ENCODE results near the gene SMIM21. TPM values are rescaled to one million over a fixed set of nuclear protein-coding genes. Genes with fewer than 3 reads are reported as not detected.

The SMIM21 gene
- total RNA-seq, 1 experiment from 2014 or later: not detected

DNA sequence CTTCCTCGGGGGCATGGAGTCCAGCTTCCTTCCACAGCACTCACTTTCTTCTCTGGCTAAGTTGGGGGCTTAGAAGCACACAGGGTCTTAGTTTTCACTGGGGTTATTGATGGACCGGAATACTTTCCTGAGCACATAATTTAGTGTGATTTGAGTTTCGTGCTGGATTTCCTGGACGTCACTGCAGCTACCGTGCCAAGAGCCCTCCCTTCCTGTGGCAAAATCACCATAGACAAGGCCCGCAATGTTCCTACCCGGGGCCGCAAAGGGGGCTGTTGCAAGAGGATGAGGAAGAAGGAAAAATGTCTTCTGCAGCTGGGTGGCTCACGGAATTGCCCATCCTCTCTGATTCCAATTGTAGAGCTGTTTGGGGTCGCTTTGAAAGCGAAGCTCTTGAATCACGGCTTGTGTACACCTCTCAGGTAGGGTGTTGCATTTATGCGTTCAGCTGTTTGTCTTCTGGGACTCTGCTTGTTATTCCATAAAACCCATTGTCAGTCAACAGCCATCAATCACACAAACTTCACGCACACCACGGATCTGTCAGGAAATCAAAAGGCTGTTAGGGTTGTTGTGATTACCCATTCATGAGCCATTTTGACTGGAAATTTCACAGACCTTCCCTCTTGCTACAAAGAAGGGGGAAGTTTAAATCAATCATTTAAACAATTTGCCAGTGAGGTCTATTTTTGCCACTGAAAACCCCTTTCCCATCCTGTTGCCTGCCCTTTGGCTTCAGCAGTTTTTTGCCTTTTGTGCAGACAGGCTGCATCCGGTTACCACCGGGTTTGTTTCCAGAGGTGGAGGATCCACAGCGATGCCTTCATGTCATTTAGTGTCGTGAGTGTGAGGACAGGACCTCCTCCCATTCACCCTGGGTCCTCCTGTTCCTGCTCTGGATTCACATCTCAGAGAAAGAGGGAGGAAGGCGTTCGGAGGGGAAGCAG, 36.0 kb downstream of the SMIM21 start (continued):
- no peak for TF ChIP-seq AFF4 (CRISPR knock-in tag; IDR thresholded peaks at IDR 0.05; ENCODE audit: borderline replicate concordance)
- TF ChIP-seq ATF3 (CRISPR knock-in tag; conservative IDR thresholded peaks at IDR 0.05): no peak
- no peak for TF ChIP-seq ZNF423 (CRISPR knock-in tag; IDR thresholded peaks at IDR 0.05)
- TF ChIP-seq, protein P1, sequence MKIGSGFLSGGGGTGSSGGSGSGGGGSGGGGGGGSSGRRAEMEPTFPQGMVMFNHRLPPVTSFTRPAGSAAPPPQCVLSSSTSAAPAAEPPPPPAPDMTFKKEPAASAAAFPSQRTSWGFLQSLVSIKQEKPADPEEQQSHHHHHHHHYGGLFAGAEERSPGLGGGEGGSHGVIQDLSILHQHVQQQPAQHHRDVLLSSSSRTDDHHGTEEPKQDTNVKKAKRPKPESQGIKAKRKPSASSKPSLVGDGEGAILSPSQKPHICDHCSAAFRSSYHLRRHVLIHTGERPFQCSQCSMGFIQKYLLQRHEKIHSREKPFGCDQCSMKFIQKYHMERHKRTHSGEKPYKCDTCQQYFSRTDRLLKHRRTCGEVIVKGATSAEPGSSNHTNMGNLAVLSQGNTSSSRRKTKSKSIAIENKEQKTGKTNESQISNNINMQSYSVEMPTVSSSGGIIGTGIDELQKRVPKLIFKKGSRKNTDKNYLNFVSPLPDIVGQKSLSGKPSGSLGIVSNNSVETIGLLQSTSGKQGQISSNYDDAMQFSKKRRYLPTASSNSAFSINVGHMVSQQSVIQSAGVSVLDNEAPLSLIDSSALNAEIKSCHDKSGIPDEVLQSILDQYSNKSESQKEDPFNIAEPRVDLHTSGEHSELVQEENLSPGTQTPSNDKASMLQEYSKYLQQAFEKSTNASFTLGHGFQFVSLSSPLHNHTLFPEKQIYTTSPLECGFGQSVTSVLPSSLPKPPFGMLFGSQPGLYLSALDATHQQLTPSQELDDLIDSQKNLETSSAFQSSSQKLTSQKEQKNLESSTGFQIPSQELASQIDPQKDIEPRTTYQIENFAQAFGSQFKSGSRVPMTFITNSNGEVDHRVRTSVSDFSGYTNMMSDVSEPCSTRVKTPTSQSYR (CRISPR knock-in tag; IDR thresholded peaks at IDR 0.05): no peak

GRCh38 chr18:75390854-75391253, 36.6 kb downstream of the SMIM21 start:
- no peak overlapping the region for H3K27ac Mint-ChIP-seq
- no peaks in the 10 kb centered on the region for H3K36me3 Mint-ChIP-seq
- ChIA-PET POLR2A (no interaction called here), CTCF (no interaction called here)
- H3K4me1 Mint-ChIP-seq: peaks cover 8% of the 10 kb centered on the region; the same call in 1 of the 2 replicates
- TF ChIP-seq TP53 (CRISPR knock-in tag; IDR thresholded peaks at IDR 0.05): no peak
- TF ChIP-seq JAZF1 (CRISPR knock-in tag; IDR thresholded peaks at IDR 0.05): no peak
- no peak for TF ChIP-seq ZBTB43 (CRISPR knock-in tag; IDR thresholded peaks at IDR 0.05)
- no peak for TF ChIP-seq NFATC4 (CRISPR knock-in tag; IDR thresholded peaks at IDR 0.05)
- DNase-seq (ENCODE audit: low spot score) (no peak), ATAC-seq (no peak)
- H3K27me3 Mint-ChIP-seq (ENCODE audit: low read depth): peaks cover 4% of the 10 kb centered on the region
- H3K9me3 Mint-ChIP-seq: no peaks in the 10 kb centered on the region
- H3K4me3 Mint-ChIP-seq: no peak overlapping the region

DNA sequence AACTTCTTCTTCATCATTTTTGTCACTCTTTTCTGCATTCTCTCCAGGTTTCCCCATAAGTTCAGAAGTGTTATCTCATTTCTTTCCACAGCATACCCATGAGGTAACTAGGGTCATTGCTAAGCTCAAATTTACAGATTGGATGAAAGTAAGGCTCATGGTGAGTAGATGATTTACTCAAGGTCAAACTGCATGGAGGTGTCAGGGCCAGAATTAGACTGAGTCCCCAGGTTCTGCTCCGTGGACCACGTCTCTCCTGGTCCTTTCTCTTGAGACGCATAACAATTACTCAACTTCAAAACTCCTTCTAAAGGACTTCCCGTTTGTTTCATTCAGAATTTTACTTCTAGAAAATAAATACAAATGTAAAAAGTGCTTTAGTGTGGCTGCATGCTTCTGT, 43.4 kb downstream of the SMIM21 start:
- H3K4me3 Mint-ChIP-seq: no peak overlapping the region
- DNase-seq (ENCODE audit: low spot score): no peak
- H3K36me3 Mint-ChIP-seq: no peaks in the 10 kb centered on the region
- peaks cover 18% of the 10 kb centered on the region for H3K9me3 Mint-ChIP-seq
- no peaks in the 10 kb centered on the region for H3K4me1 Mint-ChIP-seq
- H3K27me3 Mint-ChIP-seq (ENCODE audit: low read depth): peaks cover 4% of the 10 kb centered on the region
- no peak for ATAC-seq
- ChIA-PET CTCF (no interaction called here), POLR2A (no interaction called here)
- H3K27ac Mint-ChIP-seq: no peak overlapping the region
- TF ChIP-seq, protein P2, sequence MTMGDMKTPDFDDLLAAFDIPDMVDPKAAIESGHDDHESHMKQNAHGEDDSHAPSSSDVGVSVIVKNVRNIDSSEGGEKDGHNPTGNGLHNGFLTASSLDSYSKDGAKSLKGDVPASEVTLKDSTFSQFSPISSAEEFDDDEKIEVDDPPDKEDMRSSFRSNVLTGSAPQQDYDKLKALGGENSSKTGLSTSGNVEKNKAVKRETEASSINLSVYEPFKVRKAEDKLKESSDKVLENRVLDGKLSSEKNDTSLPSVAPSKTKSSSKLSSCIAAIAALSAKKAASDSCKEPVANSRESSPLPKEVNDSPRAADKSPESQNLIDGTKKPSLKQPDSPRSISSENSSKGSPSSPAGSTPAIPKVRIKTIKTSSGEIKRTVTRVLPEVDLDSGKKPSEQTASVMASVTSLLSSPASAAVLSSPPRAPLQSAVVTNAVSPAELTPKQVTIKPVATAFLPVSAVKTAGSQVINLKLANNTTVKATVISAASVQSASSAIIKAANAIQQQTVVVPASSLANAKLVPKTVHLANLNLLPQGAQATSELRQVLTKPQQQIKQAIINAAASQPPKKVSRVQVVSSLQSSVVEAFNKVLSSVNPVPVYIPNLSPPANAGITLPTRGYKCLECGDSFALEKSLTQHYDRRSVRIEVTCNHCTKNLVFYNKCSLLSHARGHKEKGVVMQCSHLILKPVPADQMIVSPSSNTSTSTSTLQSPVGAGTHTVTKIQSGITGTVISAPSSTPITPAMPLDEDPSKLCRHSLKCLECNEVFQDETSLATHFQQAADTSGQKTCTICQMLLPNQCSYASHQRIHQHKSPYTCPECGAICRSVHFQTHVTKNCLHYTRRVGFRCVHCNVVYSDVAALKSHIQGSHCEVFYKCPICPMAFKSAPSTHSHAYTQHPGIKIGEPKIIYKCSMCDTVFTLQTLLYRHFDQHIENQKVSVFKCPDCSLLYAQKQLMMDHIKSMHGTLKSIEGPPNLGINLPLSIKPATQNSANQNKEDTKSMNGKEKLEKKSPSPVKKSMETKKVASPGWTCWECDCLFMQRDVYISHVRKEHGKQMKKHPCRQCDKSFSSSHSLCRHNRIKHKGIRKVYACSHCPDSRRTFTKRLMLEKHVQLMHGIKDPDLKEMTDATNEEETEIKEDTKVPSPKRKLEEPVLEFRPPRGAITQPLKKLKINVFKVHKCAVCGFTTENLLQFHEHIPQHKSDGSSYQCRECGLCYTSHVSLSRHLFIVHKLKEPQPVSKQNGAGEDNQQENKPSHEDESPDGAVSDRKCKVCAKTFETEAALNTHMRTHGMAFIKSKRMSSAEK (CRISPR knock-in tag; IDR thresholded peaks at IDR 0.05; ENCODE audit: borderline replicate concordance): no peak
- TF ChIP-seq FOXP4 (CRISPR knock-in tag; IDR thresholded peaks at IDR 0.05) (no peak), MYBL2 (CRISPR knock-in tag; IDR thresholded peaks at IDR 0.05) (no peak), ZNF219 (CRISPR knock-in tag; IDR thresholded peaks at IDR 0.05; ENCODE audit: borderline replicate concordance) (no peak)
- TF ChIP-seq, protein P3, sequence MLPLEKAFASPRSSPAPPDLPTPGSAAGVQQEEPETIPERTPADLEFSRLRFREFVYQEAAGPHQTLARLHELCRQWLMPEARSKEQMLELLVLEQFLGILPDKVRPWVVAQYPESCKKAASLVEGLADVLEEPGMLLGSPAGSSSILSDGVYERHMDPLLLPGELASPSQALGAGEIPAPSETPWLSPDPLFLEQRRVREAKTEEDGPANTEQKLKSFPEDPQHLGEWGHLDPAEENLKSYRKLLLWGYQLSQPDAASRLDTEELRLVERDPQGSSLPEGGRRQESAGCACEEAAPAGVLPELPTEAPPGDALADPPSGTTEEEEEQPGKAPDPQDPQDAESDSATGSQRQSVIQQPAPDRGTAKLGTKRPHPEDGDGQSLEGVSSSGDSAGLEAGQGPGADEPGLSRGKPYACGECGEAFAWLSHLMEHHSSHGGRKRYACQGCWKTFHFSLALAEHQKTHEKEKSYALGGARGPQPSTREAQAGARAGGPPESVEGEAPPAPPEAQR (CRISPR knock-in tag; IDR thresholded peaks at IDR 0.05): no peak
- TF ChIP-seq, protein P4, sequence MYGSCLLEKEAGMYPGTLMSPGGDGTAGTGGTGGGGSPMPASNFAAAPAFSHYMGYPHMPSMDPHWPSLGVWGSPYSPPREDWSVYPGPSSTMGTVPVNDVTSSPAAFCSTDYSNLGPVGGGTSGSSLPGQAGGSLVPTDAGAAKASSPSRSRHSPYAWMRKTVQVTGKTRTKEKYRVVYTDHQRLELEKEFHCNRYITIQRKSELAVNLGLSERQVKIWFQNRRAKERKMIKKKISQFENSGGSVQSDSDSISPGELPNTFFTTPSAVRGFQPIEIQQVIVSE (CRISPR knock-in tag; IDR thresholded peaks at IDR 0.05; ENCODE audit: borderline replicate concordance): no peak
